Activated CD8-positive, alpha-beta T cell treated with anti-CD3 and anti-CD28 coated beads for 36 hours (primary cell): Measurements from ENCODE around the gene AXDND1. TPM values are rescaled to one million over a fixed set of nuclear protein-coding genes. Genes with fewer than 3 reads are reported as not detected.

Experiments used
- ATAC-seq: fragments of 200-7000 bp; cut with Tn5 transposase; one replicate; pipeline ENCODE4 v1.10.0; 2021; ENCODE audit warnings: mild to moderate bottlenecking, moderate library complexity
- CTCF ChIA-PET: fragments of 350-600 bp; sonication (Branson Sonifier 250); formaldehyde crosslinking; loops from one replicate; lab custom pipeline; 2021; ENCODE audit warnings: antibody characterized with exemption; lab: Charles Lee
- POLR2A ChIA-PET: fragments of 350-600 bp; sonication (Branson Sonifier 250); formaldehyde crosslinking; loops from one replicate; lab custom pipeline; 2021; ENCODE audit warnings: antibody characterized with exemption; lab: Charles Lee
- DNase-seq: peaks from one replicate; pipeline ENCODE4 v3.0.0-alpha.2; 2020
- H3K27ac Mint-ChIP-seq: one replicate; pipeline ENCODE4 v1.8.0; 2021; ENCODE audit warnings: mild to moderate bottlenecking, mixed read lengths
- H3K27me3 Mint-ChIP-seq: one replicate; pipeline ENCODE4 v1.8.0; 2021; ENCODE audit warnings: mixed read lengths
- H3K36me3 Mint-ChIP-seq: one replicate; pipeline ENCODE4 v1.8.0; 2021; ENCODE audit warnings: low read depth, mixed read lengths
- H3K4me1 Mint-ChIP-seq: one replicate; pipeline ENCODE4 v1.8.0; 2021; ENCODE audit warnings: low read depth, mixed read lengths
- H3K4me3 Mint-ChIP-seq: one replicate; pipeline ENCODE4 v1.8.0; 2021; ENCODE audit warnings: mild to moderate bottlenecking, moderate library complexity, mixed read lengths
- H3K9me3 Mint-ChIP-seq: one replicate; pipeline ENCODE4 v1.8.0; 2021; ENCODE audit warnings: mixed read lengths
- intact Hi-C: fragments of 100-400 bp; cut with micrococcal nuclease; formaldehyde crosslinking; loops from one replicate; pipeline ENCODE4 v1.10.0; 2022
- total RNA-seq, 2 experiments: library from RNA; stranded (reverse); gene quantifications; one replicate each; pipeline ENCODE4 v1.2.3, GENCODE V29; 2021
- TF ChIP-seq, protein P1 (sequence below): fragments of 200-600 bp; IDR thresholded peaks from one replicate; pipeline ENCODE4 v1.8.0; 2022; ENCODE audit warnings: antibody characterized with exemption, mild to moderate bottlenecking

The AXDND1 gene
- total RNA-seq, 2 experiments from 2014 or later, result 0.27 to 1.5 TPM

DNA sequence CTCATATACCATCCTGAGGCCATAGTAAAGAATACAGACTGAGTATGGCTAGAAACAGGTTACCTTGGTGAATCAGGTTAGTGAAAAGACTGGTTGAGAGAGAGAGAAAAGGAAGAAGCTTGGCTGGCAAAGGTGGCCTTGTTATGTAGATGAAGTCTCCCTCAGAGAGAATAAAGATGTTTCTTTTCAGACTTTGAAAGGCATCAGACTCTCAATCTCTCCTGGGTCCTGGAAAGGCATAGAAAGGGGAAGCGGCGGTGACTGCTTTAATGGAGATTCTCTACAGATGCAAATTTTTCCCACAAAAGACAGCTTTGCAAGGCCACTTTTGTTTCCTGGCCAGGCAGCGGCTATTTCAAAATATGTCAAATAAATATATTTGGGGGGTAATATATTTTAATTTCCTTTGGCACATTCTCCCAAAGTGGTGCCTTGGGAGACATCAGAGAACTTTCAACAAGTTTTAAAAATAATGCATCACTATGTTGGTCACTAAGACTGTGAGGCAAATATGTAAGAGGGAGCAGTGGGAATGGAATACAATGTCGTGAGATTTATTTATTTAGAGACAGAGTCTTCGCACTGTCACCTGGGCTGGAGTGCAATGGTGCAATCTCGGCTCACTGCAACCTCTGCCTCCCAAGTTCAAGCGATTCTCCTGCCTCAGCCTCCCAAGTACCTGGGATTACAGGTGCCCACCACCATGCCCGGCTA, 163.9 kb downstream of the AXDND1 start:
- H3K36me3 Mint-ChIP-seq, result no peaks in the 10 kb centered on the region

DNA sequence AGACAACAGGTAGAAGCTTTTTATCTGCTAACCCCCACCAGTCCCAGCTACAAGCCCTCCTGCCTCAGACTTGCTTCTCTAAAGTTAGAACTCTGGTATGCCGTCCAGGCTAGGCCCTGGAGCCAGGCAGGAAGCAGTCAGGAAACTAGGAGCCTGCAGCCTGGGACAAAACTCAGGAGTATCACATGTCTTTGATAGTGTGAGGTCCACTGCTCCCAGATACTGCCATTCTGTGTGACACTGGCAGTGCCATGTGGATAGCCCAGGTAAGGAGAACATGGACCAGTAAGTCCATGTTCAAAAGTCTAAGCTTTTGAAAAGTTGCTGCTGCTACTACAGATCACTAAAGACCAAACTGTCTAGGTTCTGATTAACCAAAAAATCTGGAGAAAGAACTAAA, 164.6 kb downstream of the AXDND1 start:
- Mint-ChIP-seq H3K9me3 (no peaks in the 10 kb centered on the region), H3K27me3 (peaks cover 4% of the 10 kb centered on the region), H3K27ac (no peak overlapping the region), H3K36me3 (no peaks in the 10 kb centered on the region), H3K4me1 (no peaks in the 10 kb centered on the region), H3K4me3 (no peak overlapping the region)
- POLR2A ChIA-PET, result no interaction called here
- intact Hi-C loops, result no loop called here
- TF ChIP-seq, protein P1, sequence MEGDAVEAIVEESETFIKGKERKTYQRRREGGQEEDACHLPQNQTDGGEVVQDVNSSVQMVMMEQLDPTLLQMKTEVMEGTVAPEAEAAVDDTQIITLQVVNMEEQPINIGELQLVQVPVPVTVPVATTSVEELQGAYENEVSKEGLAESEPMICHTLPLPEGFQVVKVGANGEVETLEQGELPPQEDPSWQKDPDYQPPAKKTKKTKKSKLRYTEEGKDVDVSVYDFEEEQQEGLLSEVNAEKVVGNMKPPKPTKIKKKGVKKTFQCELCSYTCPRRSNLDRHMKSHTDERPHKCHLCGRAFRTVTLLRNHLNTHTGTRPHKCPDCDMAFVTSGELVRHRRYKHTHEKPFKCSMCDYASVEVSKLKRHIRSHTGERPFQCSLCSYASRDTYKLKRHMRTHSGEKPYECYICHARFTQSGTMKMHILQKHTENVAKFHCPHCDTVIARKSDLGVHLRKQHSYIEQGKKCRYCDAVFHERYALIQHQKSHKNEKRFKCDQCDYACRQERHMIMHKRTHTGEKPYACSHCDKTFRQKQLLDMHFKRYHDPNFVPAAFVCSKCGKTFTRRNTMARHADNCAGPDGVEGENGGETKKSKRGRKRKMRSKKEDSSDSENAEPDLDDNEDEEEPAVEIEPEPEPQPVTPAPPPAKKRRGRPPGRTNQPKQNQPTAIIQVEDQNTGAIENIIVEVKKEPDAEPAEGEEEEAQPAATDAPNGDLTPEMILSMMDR, result no peak
- CTCF ChIA-PET, result no interaction called here
- no peak for ATAC-seq
- no peak for DNase-seq

More for the DNA sequence above, 163.9 kb downstream of the AXDND1 start:
- Mint-ChIP-seq H3K27me3 (peaks cover 7% of the 10 kb centered on the region), H3K4me3 (no peak overlapping the region), H3K9me3 (no peaks in the 10 kb centered on the region), H3K4me1 (no peaks in the 10 kb centered on the region), H3K27ac (no peak overlapping the region)
- POLR2A ChIA-PET, result no interaction called here
- intact Hi-C loops, result no loop called here
- TF ChIP-seq, protein P1, result no peak
- DNase-seq (no peak), ATAC-seq (no peak)
- CTCF ChIA-PET, result interaction anchor here (0.9 kb wide), 1 partner anchor 65 kb away, joined by 3 read pairs; no protein-coding TSS in a partner anchor

DNA sequence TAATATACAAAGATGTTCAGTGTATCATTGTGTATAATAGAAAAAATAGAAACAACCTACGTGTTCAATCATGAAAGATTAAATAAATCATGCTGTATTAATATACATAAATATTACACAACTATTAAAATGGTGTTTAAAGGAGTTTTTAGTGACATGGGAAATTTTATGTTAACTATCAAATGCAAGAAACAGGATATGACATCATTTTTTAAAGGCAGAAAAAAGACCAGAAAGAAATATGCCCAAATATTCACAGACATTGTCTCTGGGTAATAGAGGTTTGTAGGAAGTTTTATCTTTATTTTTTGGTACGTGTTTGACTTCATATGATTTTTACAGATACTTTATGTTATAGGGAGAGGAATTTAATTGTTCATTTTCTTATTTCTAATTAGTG, 176.0 kb downstream of the AXDND1 start:
- ATAC-seq (no peak), DNase-seq (no peak)
- ChIA-PET POLR2A (no interaction called here), CTCF (no interaction called here)
- Mint-ChIP-seq H3K36me3 (no peaks in the 10 kb centered on the region), H3K27ac (no peak overlapping the region), H3K9me3 (no peaks in the 10 kb centered on the region), H3K27me3 (no peaks in the 10 kb centered on the region), H3K4me1 (no peaks in the 10 kb centered on the region), H3K4me3 (no peak overlapping the region)
- intact Hi-C loops, result no loop called here
- TF ChIP-seq, protein P1, result no peak

DNA sequence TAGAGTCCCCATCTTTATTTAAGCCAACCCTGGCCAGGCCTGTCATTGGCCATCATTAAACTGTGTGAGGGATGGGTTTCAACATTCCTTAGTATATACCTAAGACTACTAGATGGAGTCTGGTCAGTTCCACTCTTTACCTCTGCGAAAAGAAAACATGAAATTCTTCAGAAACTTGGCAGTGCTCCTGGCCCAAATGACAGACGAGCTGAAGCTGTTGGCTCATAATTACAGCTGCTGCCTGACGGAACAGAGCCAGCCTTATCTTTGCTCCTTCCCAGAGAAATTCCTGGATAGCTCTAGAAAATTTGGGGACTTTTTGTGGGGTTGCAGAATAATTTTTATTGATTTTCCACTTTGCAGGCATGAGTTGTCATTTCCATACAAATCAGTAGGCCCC, 179.6 kb downstream of the AXDND1 start:
- H3K4me3 Mint-ChIP-seq, result no peak overlapping the region
- H3K36me3 Mint-ChIP-seq, result no peaks in the 10 kb centered on the region
- H3K9me3 Mint-ChIP-seq, result no peaks in the 10 kb centered on the region
- no peaks in the 10 kb centered on the region for H3K4me1 Mint-ChIP-seq
- no peak for ATAC-seq
- H3K27ac Mint-ChIP-seq, result no peak overlapping the region
- TF ChIP-seq, protein P1, result no peak
- DNase-seq, result no peak
- ChIA-PET POLR2A (no interaction called here), CTCF (no interaction called here)
- intact Hi-C loops, result no loop called here
- H3K27me3 Mint-ChIP-seq, result peaks cover 1% of the 10 kb centered on the region

DNA sequence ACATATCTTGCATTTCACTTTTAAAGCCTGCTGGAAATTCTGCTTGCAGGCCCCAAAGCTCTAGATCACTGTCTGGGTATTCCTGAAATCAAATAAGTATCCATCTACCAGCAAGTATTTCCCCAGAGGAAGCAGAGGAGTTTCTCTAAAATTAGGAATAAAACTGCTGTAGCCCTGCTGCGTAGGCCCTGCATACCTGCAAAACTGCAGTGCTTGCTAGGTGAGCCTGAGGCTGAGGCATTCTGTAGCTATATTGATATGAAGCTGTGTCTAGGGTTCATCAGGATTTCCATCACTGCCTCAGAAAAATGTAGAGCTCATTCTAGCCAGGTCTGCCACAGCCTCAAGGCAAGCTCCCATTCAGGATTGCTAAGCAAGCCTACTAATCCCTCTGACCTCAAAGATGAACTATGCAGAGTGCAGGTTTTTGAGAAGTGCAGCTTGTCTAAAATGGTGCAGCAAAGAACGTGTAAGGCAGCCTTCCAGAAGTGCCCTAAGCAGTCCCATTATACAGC, 181.3 kb downstream of the AXDND1 start:
- ChIA-PET POLR2A (no interaction called here), CTCF (no interaction called here)
- Mint-ChIP-seq H3K9me3 (no peaks in the 10 kb centered on the region), H3K27me3 (peaks cover 1% of the 10 kb centered on the region), H3K4me1 (no peaks in the 10 kb centered on the region), H3K36me3 (no peaks in the 10 kb centered on the region), H3K4me3 (no peak overlapping the region), H3K27ac (no peak overlapping the region)
- TF ChIP-seq, protein P1, result no peak
- DNase-seq, result no peak
- no peak for ATAC-seq
- intact Hi-C loops, result no loop called here
